ENCODE measurements around the gene RNF220. TPM values are rescaled to one million over a fixed set of nuclear protein-coding genes. Genes with fewer than 3 reads are reported as not detected.

The RNF220 gene
- total and polyA plus RNA-seq, 2 of the 4 experiments (the other 2 are of a cell fraction), result 71.8 to 77.1 TPM

DNA sequence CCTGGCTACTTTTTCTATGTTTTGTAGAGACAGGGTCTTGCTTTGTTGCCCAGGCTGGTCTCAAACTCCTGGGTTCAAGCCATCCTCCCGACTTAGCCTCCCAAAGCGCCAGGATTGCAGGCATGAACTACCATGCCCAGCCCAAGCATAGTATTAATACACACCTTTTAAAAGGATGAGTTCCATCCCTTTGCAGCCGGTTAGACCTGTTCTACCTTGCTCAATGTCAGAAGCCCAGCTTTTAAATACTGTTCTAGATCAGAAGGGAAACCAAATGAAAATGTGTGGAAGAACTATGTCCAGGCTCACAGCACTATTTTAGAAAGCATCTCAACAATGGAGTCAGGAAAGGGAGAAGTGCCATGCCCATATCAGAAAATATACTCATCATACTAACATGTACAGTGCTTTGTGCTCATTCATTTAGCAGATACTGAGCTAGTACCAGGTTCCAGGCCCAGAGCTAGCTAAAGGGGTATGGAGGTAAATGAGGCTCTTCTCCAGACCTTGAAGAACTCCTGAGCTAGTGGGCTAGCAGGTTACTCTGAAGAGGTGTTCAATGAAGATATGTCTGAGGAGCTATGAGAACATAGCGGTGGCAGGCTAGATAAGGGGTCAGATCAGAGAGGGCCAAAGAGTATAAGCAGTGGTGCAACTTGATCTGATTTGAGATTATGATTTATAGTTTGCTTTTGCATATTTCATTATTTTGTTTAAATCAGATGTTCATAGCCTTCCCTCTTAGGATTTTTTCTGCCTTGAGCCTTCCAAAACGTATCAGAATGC is 78.2 kb downstream of the RNF220 start:
- H2BK5ac ChIP-seq (ENCODE audit: low read depth, low read length, poor library complexity, severe bottlenecking), result no peak overlapping the region
- ChIA-PET CTCF (no interaction called here), POLR2A (ENCODE audit: unreplicated experiment) (no interaction called here)
- H2BK15ac ChIP-seq (ENCODE audit: low read depth, low read length), result no peak overlapping the region
- H2AK5ac ChIP-seq (ENCODE audit: low read depth, low read length), result no peak overlapping the region
- H3K36me3 ChIP-seq (ENCODE audit: control insufficient read depth, insufficient read depth, low read length), result no peaks in the 10 kb centered on the region
- no peak overlapping the region for H3K4ac ChIP-seq (ENCODE audit: low read depth, low read length)
- H3K79me1 ChIP-seq (ENCODE audit: low read depth in 1 of 2, low read length in 2 of 2), result no peaks in the 10 kb centered on the region
- no peak overlapping the region for H3K27ac ChIP-seq (ENCODE audit: insufficient read depth, low read length)
- no peak overlapping the region for H2BK120ac ChIP-seq (ENCODE audit: low read depth, low read length)
- H2BK20ac ChIP-seq (ENCODE audit: low read depth, low read length), result no peak overlapping the region
- no peaks in the 10 kb centered on the region for H4K20me1 ChIP-seq (ENCODE audit: insufficient read depth, low read length)
- BruUV-seq (replicated peaks), result no TSS peak
- H3K9me1 ChIP-seq (ENCODE audit: insufficient read depth, low read length), result no peaks in the 10 kb centered on the region
- no peak overlapping the region for H3K18ac ChIP-seq (ENCODE audit: low read depth, low read length)
- no peak overlapping the region for H3K23ac ChIP-seq (ENCODE audit: low read depth, low read length)
- H3K4me1 ChIP-seq (ENCODE audit: control insufficient read depth, insufficient read depth, low read length), result peaks cover 4% of the 10 kb centered on the region
- no peak overlapping the region for H3K56ac ChIP-seq (ENCODE audit: extremely low read depth, insufficient read depth, low read length)
- no peak overlapping the region for H4K5ac ChIP-seq (ENCODE audit: low read depth, low read length)
- H3K27me3 ChIP-seq (ENCODE audit: control insufficient read depth, insufficient read depth, low read length), result peaks cover 22% of the 10 kb centered on the region
- intact Hi-C loops (cut with micrococcal nuclease), result no loop called here
- ATAC-seq (ENCODE audit: low read depth) (no peak), DNase-seq (no peak)
- no CpG with 5 or more reads among the region's 5 CpGs for WGBS, 2 experiments (ENCODE audit: extremely low coverage in 2 of 2, insufficient read length in 1 of 2)
- H3K14ac ChIP-seq (replicated peaks; ENCODE audit: low read depth, low read length), result no peak overlapping the region
- no peak overlapping the region for H3K4me3 ChIP-seq (ENCODE audit: insufficient read depth, low read depth, low read length)
- no peak for TF ChIP-seq CHD1 (IDR thresholded peaks at IDR 0.05; ENCODE audit: low read depth, low read length)
- TF ChIP-seq BHLHE40 (IDR thresholded peaks at IDR 0.05; ENCODE audit: low read depth, low read length), result no peak
- TF ChIP-seq CEBPB (IDR thresholded peaks at IDR 0.05; ENCODE audit: low read depth, low read length), result no peak
- TF ChIP-seq FOS (IDR thresholded peaks at IDR 0.05; ENCODE audit: low read depth, low read length), result no peak
- no peak for TF ChIP-seq ELK1 (IDR thresholded peaks at IDR 0.05; ENCODE audit: borderline replicate concordance, low read depth, low read length)
- no peak for TF ChIP-seq RCOR1 (IDR thresholded peaks at IDR 0.05; ENCODE audit: insufficient replicate concordance, low read length)
- TF ChIP-seq POLR2A (IDR thresholded peaks at IDR 0.05; ENCODE audit: low read depth, low read length), result no peak
- TF ChIP-seq, protein P1, sequence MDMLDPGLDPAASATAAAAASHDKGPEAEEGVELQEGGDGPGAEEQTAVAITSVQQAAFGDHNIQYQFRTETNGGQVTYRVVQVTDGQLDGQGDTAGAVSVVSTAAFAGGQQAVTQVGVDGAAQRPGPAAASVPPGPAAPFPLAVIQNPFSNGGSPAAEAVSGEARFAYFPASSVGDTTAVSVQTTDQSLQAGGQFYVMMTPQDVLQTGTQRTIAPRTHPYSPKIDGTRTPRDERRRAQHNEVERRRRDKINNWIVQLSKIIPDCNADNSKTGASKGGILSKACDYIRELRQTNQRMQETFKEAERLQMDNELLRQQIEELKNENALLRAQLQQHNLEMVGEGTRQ (IDR thresholded peaks at IDR 0.05; ENCODE audit: low read depth, low read length), result no peak
- no peak overlapping the region for H4K91ac ChIP-seq (ENCODE audit: insufficient read depth, low read depth, low read length)
- no peak overlapping the region for H2AFZ ChIP-seq (replicated peaks; ENCODE audit: low read length, poor library complexity)
- H3K4me2 ChIP-seq (ENCODE audit: low read depth, low read length), result no peak overlapping the region
- no peaks in the 10 kb centered on the region for H3K9me3 ChIP-seq (ENCODE audit: control insufficient read depth, insufficient read depth, low read length)
- in situ Hi-C loops (cut with MboI; ENCODE audit: low sequenced_read_pairs), result no loop called here
- no peak overlapping the region for H2AK9ac ChIP-seq (replicated peaks; ENCODE audit: low read depth, low read length, poor library complexity)
- no peak overlapping the region for H4K8ac ChIP-seq (ENCODE audit: low read depth in 2 of 2, low read length in 2 of 2)
- no peak overlapping the region for H3K9ac ChIP-seq (ENCODE audit: low read depth, low read length)
- dilution Hi-C loops (cut with HindIII; ENCODE audit: low sequenced_read_pairs, unreplicated experiment), result no loop called here
